T-helper 1 cell treated with Interleukin-12 subunit alpha and Interleukin-12 subunit beta and Interleukin-4 antibody, amounts not matched to agents 30 μg/mL and 1 μg/mL, for 36 hours (primary cell): ENCODE measurements around the gene RGS1.

ENCODE experiments used
- H3K27ac Mint-ChIP-seq: one replicate; pipeline ENCODE4 v1.8.0; 2021; ENCODE audit warnings: mild to moderate bottlenecking, mixed read lengths
- H3K27me3 Mint-ChIP-seq: one replicate; pipeline ENCODE4 v1.8.0; 2021; ENCODE audit warnings: low read depth, mixed read lengths
- H3K36me3 Mint-ChIP-seq: one replicate; pipeline ENCODE4 v1.8.0; 2021; ENCODE audit warnings: low read depth, mixed read lengths
- H3K4me1 Mint-ChIP-seq: one replicate; pipeline ENCODE4 v1.8.0; 2021; ENCODE audit warnings: low read depth, mixed read lengths
- H3K4me3 Mint-ChIP-seq: one replicate; pipeline ENCODE4 v1.8.0; 2021; ENCODE audit warnings: mild to moderate bottlenecking, moderate library complexity, mixed read lengths
- H3K9me3 Mint-ChIP-seq: one replicate; pipeline ENCODE4 v1.8.0; 2021; ENCODE audit warnings: mixed read lengths

RGS1 gene

GRCh38 chr1:192608671-192609070, 33.1 kb downstream of the RGS1 start:
- H3K27me3 Mint-ChIP-seq = no peaks in the 10 kb centered on the region
- no peak overlapping the region for H3K4me3 Mint-ChIP-seq
- H3K36me3 Mint-ChIP-seq = no peaks in the 10 kb centered on the region
- peaks cover 13% of the 10 kb centered on the region for H3K4me1 Mint-ChIP-seq
- H3K27ac Mint-ChIP-seq = no peak overlapping the region
- no peaks in the 10 kb centered on the region for H3K9me3 Mint-ChIP-seq

GRCh38 chr1:192609110-192610079, 33.8 kb downstream of the RGS1 start:
- no peaks in the 10 kb centered on the region for H3K36me3 Mint-ChIP-seq
- no peaks in the 10 kb centered on the region for H3K27me3 Mint-ChIP-seq
- H3K9me3 Mint-ChIP-seq = no peaks in the 10 kb centered on the region
- peaks cover 13% of the 10 kb centered on the region for H3K4me1 Mint-ChIP-seq
- peak overlapping the region; percentile 33 for H3K4me3 Mint-ChIP-seq
- peak overlapping the region; percentile 23 for H3K27ac Mint-ChIP-seq

GRCh38 chr1:192610112-192610889, 34.7 kb downstream of the RGS1 start:
- Mint-ChIP-seq H3K36me3 (no peaks in the 10 kb centered on the region), H3K9me3 (no peaks in the 10 kb centered on the region), H3K27ac (no peak overlapping the region), H3K27me3 (no peaks in the 10 kb centered on the region), H3K4me3 (no peak overlapping the region), H3K4me1 (peaks cover 13% of the 10 kb centered on the region)

GRCh38 chr1:192615055-192615454, 39.5 kb downstream of the RGS1 start:
- Mint-ChIP-seq H3K4me3 (no peak overlapping the region), H3K9me3 (no peaks in the 10 kb centered on the region), H3K4me1 (no peaks in the 10 kb centered on the region), H3K27me3 (peaks cover 5% of the 10 kb centered on the region), H3K36me3 (no peaks in the 10 kb centered on the region), H3K27ac (no peak overlapping the region)

- H3K4me1 Mint-ChIP-seq = no peaks in the 10 kb centered on the region
- no peak overlapping the region for H3K4me3 Mint-ChIP-seq
- H3K9me3 Mint-ChIP-seq = no peaks in the 10 kb centered on the region
- no peak overlapping the region for H3K27ac Mint-ChIP-seq
- peaks cover 12% of the 10 kb centered on the region for H3K27me3 Mint-ChIP-seq
- no peaks in the 10 kb centered on the region for H3K36me3 Mint-ChIP-seq
Observed at GRCh38 chr1:192620071-192620635, 44.6 kb downstream of the RGS1 start.

GRCh38 chr1:192626366-192627179, 51.0 kb downstream of the RGS1 start:
- Mint-ChIP-seq H3K27me3 (peaks cover 10% of the 10 kb centered on the region), H3K36me3 (no peaks in the 10 kb centered on the region), H3K4me1 (no peaks in the 10 kb centered on the region), H3K4me3 (no peak overlapping the region), H3K9me3 (no peaks in the 10 kb centered on the region), H3K27ac (no peak overlapping the region)

- Mint-ChIP-seq H3K9me3 (no peaks in the 10 kb centered on the region), H3K4me3 (no peak overlapping the region), H3K4me1 (no peaks in the 10 kb centered on the region), H3K27ac (no peak overlapping the region), H3K27me3 (peaks cover 10% of the 10 kb centered on the region), H3K36me3 (no peaks in the 10 kb centered on the region)
Observed at GRCh38 chr1:192627901-192628300, 52.3 kb downstream of the RGS1 start.

- Mint-ChIP-seq H3K36me3 (no peaks in the 10 kb centered on the region), H3K27me3 (peaks cover 13% of the 10 kb centered on the region), H3K9me3 (no peaks in the 10 kb centered on the region), H3K4me1 (no peaks in the 10 kb centered on the region), H3K27ac (no peak overlapping the region), H3K4me3 (no peak overlapping the region)
Observed at GRCh38 chr1:192628396-192629057, 53.0 kb downstream of the RGS1 start.

- Mint-ChIP-seq H3K4me3 (no peak overlapping the region), H3K36me3 (no peaks in the 10 kb centered on the region), H3K4me1 (no peaks in the 10 kb centered on the region), H3K9me3 (no peaks in the 10 kb centered on the region), H3K27me3 (peaks cover 7% of the 10 kb centered on the region), H3K27ac (no peak overlapping the region)
Observed at GRCh38 chr1:192629612-192630011, 54.0 kb downstream of the RGS1 start.
